HEK293 (cell line): Measurements from ENCODE around the gene EIF4B.

Experiments used
- GLIS2 ChIP-seq: fragments of 450-650 bp; formaldehyde crosslinking; IDR thresholded peaks from 2 replicates; pipeline ENCODE4 v1.5.1; 2016; ENCODE audit warnings: missing biosample characterization, missing genetic modification characterization
- KLF7 ChIP-seq: fragments of 450-650 bp; formaldehyde crosslinking; IDR thresholded peaks from 2 replicates; pipeline ENCODE4 v1.5.1; 2016; ENCODE audit warnings: missing biosample characterization, missing genetic modification characterization, borderline replicate concordance
- MYNN ChIP-seq: fragments of 450-650 bp; formaldehyde crosslinking; IDR thresholded peaks from 2 replicates; pipeline ENCODE4 v1.5.1; 2016; ENCODE audit warnings: missing biosample characterization, missing genetic modification characterization, borderline replicate concordance
- PATZ1 ChIP-seq: fragments of 450-650 bp; formaldehyde crosslinking; IDR thresholded peaks from 2 replicates; pipeline ENCODE4 v1.5.1; 2016; ENCODE audit warnings: missing biosample characterization, missing genetic modification characterization
- PRDM10 ChIP-seq: fragments of 450-650 bp; formaldehyde crosslinking; IDR thresholded peaks from 2 replicates; pipeline ENCODE4 v1.5.1; 2016; ENCODE audit warnings: missing biosample characterization, missing genetic modification characterization
- SALL2 ChIP-seq: fragments of 450-650 bp; formaldehyde crosslinking; IDR thresholded peaks from 2 replicates; pipeline ENCODE4 v1.5.0; 2017; ENCODE audit warnings: missing biosample characterization, mild to moderate bottlenecking, missing genetic modification characterization, borderline replicate concordance
- TRIM28 ChIP-seq: IDR thresholded peaks from 2 replicates; pipeline ENCODE4 v1.6.1; 2011; ENCODE audit warnings: low read length, control low read depth, borderline replicate concordance
- ZBTB6 ChIP-seq: fragments of 450-650 bp; formaldehyde crosslinking; IDR thresholded peaks from 2 replicates; pipeline ENCODE4 v1.5.1; 2017; ENCODE audit warnings: missing biosample characterization, missing genetic modification characterization
- ZFP3 ChIP-seq: fragments of 450-650 bp; formaldehyde crosslinking; IDR thresholded peaks from 2 replicates; pipeline ENCODE4 v1.5.1; 2016; ENCODE audit warnings: low read depth, missing biosample characterization, missing genetic modification characterization
- ZFP37 ChIP-seq: fragments of 450-650 bp; formaldehyde crosslinking; IDR thresholded peaks from 2 replicates; pipeline ENCODE4 v1.5.1; 2016; ENCODE audit warnings: missing biosample characterization, missing genetic modification characterization
- ZNF138 ChIP-seq: fragments of 450-650 bp; formaldehyde crosslinking; IDR thresholded peaks from 2 replicates; pipeline ENCODE4 v1.5.1; 2016; ENCODE audit warnings: missing biosample characterization, missing genetic modification characterization, borderline replicate concordance
- ZNF148 ChIP-seq: fragments of 450-650 bp; formaldehyde crosslinking; IDR thresholded peaks from 2 replicates; pipeline ENCODE4 v1.5.0; 2017; ENCODE audit warnings: missing biosample characterization, missing genetic modification characterization, borderline replicate concordance
- ZNF324 ChIP-seq: fragments of 450-650 bp; formaldehyde crosslinking; IDR thresholded peaks from 2 replicates; pipeline ENCODE4 v1.5.1; 2016; ENCODE audit warnings: missing biosample characterization, missing genetic modification characterization
- ZNF335 ChIP-seq: fragments of 450-650 bp; formaldehyde crosslinking; conservative IDR thresholded peaks from 2 replicates; pipeline ENCODE4 v1.5.1; 2016; ENCODE audit warnings: missing biosample characterization, missing genetic modification characterization
- ZNF394 ChIP-seq: fragments of 450-650 bp; formaldehyde crosslinking; IDR thresholded peaks from 2 replicates; pipeline ENCODE4 v1.5.1; 2016; ENCODE audit warnings: missing biosample characterization, missing genetic modification characterization, mild to moderate bottlenecking, moderate library complexity, borderline replicate concordance
- ZNF404 ChIP-seq: fragments of 450-650 bp; formaldehyde crosslinking; IDR thresholded peaks from 2 replicates; pipeline ENCODE4 v1.5.1; 2017; ENCODE audit warnings: missing biosample characterization, missing genetic modification characterization
- ZNF501 ChIP-seq: fragments of 450-650 bp; formaldehyde crosslinking; IDR thresholded peaks from 2 replicates; pipeline ENCODE4 v1.5.1; 2016; ENCODE audit warnings: missing biosample characterization, missing genetic modification characterization
- ZNF518A ChIP-seq: fragments of 450-650 bp; formaldehyde crosslinking; conservative IDR thresholded peaks from 2 replicates; pipeline ENCODE4 v1.5.1; 2016; ENCODE audit warnings: low read depth, missing biosample characterization, missing genetic modification characterization
- ZNF571 ChIP-seq: fragments of 450-650 bp; formaldehyde crosslinking; IDR thresholded peaks from 2 replicates; pipeline ENCODE4 v1.5.0; 2017; ENCODE audit warnings: missing biosample characterization, missing genetic modification characterization
- ZNF660 ChIP-seq: fragments of 450-650 bp; IDR thresholded peaks from 2 replicates; pipeline ENCODE4 v1.5.1; 2018; ENCODE audit warnings: missing biosample characterization, mild to moderate bottlenecking, missing genetic modification characterization
- ZNF664 ChIP-seq: fragments of 450-650 bp; formaldehyde crosslinking; IDR thresholded peaks from 2 replicates; pipeline ENCODE4 v1.5.1; 2016; ENCODE audit warnings: missing biosample characterization, missing genetic modification characterization
- ZNF785 ChIP-seq: fragments of 450-650 bp; formaldehyde crosslinking; IDR thresholded peaks from 2 replicates; pipeline ENCODE4 v1.5.1; 2016; ENCODE audit warnings: missing biosample characterization, missing genetic modification characterization
- ZNF792 ChIP-seq: fragments of 450-650 bp; formaldehyde crosslinking; IDR thresholded peaks from 2 replicates; pipeline ENCODE4 v1.5.1; 2016; ENCODE audit warnings: missing biosample characterization, missing genetic modification characterization

EIF4B gene

GRCh38 chr12:53005215-53005985, 856 bp upstream of the EIF4B start (continued):
- 0 out of 2 replicates have a peak, but pooled peaks have one; percentile 22 for TF ChIP-seq PATZ1 (tag by site-specific recombination)
- TF ChIP-seq SALL2 = no peak
- no peak for TF ChIP-seq ZNF138 (tag by site-specific recombination)
- no peak for TF ChIP-seq ZBTB6
- peak; percentile 71 for TF ChIP-seq PRDM10 (tag by site-specific recombination)
- TF ChIP-seq GLIS2 = peak; percentile 52
- TF ChIP-seq ZNF571 (tag by site-specific recombination) = no peak
- TF ChIP-seq ZNF664 (tag by site-specific recombination) = no peak
- 0 out of 2 replicates have a peak, but pooled peaks have one; percentile 4 for TF ChIP-seq ZNF518A (tag by site-specific recombination)
- TF ChIP-seq ZNF660 = 0 out of 2 replicates have a peak, but pooled peaks have one; percentile 10
- TF ChIP-seq ZNF501 (tag by site-specific recombination) = no peak; the same call in 1 of the 2 replicates
- TF ChIP-seq ZNF394 (tag by site-specific recombination) = peak; percentile 94
- TF ChIP-seq ZNF148 = no peak
- TF ChIP-seq ZNF335 = peak; percentile 78
- TF ChIP-seq TRIM28 = no peak
- TF ChIP-seq ZFP3 (tag by site-specific recombination) = no peak
- no peak; the same call in 1 of the 2 replicates for TF ChIP-seq KLF7 (tag by site-specific recombination)
- TF ChIP-seq ZNF404 (tag by site-specific recombination) = no peak
- no peak for TF ChIP-seq ZNF324 (tag by site-specific recombination)
- TF ChIP-seq MYNN = no peak
- no peak for TF ChIP-seq ZNF785
- TF ChIP-seq ZFP37 = 0 out of 2 replicates have a peak, but pooled peaks have one; percentile 24
- peak; percentile 41; the same call in 1 of the 2 replicates for TF ChIP-seq ZNF792 (tag by site-specific recombination)
